Type B pancreatic cell (in vitro differentiated cells): ENCODE results near the gene PARP3. TPM values are rescaled to one million over a fixed set of nuclear protein-coding genes. Genes with fewer than 3 reads are reported as not detected.

ENCODE experiments used
- DNase-seq: peaks from one replicate; pipeline ENCODE4 v3.0.0; 2021; ENCODE audit warnings: mixed read lengths; ENCODE audit not compliant: unreplicated experiment; ENCODE audit errors: extremely low spot score
- H3K27ac Mint-ChIP-seq: 2 replicates; pipeline ENCODE4 v1.8.0; 2021; ENCODE audit warnings: mild to moderate bottlenecking, mixed read lengths
- H3K27me3 Mint-ChIP-seq: 2 replicates; pipeline ENCODE4 v1.8.0; 2021; ENCODE audit warnings: mixed read lengths
- H3K36me3 Mint-ChIP-seq: 2 replicates; pipeline ENCODE4 v1.8.0; 2021; ENCODE audit warnings: mixed read lengths
- H3K4me1 Mint-ChIP-seq: one replicate; pipeline ENCODE4 v1.8.0; 2021; ENCODE audit warnings: mixed read lengths; ENCODE audit not compliant: unreplicated experiment
- H3K4me3 Mint-ChIP-seq: 2 replicates; pipeline ENCODE4 v1.8.0; 2021; ENCODE audit warnings: mild to moderate bottlenecking, mixed read lengths
- H3K9me3 Mint-ChIP-seq: 2 replicates; pipeline ENCODE4 v1.8.0; 2021; ENCODE audit warnings: mixed read lengths
- total RNA-seq: library from RNA; stranded (reverse); gene quantifications from 2 replicates; pipeline ENCODE4 v1.2.1, GENCODE V29; 2021; ENCODE audit warnings: low replicate concordance
- TF ChIP-seq, protein P1 (sequence below): fragments of 200-600 bp; sonication (generic); conservative IDR thresholded peaks from 2 replicates; pipeline ENCODE4 v1.5.0; 2021; ENCODE audit warnings: antibody characterized with exemption, mild to moderate bottlenecking

PARP3 gene
- total RNA-seq, 1 donor from 2014 or later: 6.6 TPM

DNA sequence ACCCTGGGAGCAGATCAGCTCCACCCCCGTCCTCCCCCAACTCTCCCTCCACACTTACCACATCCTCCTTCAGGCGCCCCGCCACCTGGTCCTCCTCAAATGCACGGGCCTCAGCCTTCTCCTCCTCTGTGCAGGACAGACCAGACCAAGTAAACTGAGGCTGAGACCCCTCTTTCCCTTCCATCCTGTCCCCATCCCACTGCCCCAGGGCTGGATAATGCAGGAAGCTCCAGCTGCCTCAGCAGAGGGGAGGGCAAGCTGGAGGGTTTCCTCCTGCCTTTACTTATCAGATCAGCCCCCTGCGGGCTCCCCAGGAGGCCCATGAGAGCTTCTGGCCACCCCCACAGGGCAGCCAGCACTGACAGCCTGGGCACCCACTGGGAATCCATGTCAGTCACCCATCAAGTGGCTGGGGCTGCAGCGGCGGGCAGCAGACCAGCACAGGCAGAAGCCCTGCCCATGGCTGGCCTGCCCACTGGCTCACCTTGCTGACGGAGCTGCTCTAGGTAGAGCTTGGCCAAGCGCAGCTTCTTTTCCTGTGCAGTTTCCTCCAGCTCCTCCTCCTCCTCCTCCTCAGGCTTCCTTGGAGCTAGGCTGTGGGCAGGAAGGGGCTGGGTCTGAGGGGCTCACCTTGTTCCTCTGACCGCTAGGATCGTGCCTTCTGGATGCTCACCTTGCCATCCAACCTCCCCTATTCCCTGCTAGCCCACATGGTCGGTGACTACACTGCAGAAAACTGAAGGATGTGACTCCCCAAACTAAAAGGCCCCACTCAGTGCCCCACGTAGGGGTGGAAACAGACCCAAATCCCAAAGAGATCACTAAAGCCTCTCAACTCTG, 4.3 kb upstream of the PARP3 start:
- H3K27ac Mint-ChIP-seq: no peak overlapping the region
- no peaks in the 10 kb centered on the region for H3K27me3 Mint-ChIP-seq
- no peaks in the 10 kb centered on the region for H3K36me3 Mint-ChIP-seq
- TF ChIP-seq, protein P1, sequence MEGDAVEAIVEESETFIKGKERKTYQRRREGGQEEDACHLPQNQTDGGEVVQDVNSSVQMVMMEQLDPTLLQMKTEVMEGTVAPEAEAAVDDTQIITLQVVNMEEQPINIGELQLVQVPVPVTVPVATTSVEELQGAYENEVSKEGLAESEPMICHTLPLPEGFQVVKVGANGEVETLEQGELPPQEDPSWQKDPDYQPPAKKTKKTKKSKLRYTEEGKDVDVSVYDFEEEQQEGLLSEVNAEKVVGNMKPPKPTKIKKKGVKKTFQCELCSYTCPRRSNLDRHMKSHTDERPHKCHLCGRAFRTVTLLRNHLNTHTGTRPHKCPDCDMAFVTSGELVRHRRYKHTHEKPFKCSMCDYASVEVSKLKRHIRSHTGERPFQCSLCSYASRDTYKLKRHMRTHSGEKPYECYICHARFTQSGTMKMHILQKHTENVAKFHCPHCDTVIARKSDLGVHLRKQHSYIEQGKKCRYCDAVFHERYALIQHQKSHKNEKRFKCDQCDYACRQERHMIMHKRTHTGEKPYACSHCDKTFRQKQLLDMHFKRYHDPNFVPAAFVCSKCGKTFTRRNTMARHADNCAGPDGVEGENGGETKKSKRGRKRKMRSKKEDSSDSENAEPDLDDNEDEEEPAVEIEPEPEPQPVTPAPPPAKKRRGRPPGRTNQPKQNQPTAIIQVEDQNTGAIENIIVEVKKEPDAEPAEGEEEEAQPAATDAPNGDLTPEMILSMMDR: no peak
- DNase-seq: peak; percentile 62
- no peaks in the 10 kb centered on the region for H3K9me3 Mint-ChIP-seq
- H3K4me3 Mint-ChIP-seq: no peak overlapping the region
- peaks cover 17% of the 10 kb centered on the region for H3K4me1 Mint-ChIP-seq

DNA sequence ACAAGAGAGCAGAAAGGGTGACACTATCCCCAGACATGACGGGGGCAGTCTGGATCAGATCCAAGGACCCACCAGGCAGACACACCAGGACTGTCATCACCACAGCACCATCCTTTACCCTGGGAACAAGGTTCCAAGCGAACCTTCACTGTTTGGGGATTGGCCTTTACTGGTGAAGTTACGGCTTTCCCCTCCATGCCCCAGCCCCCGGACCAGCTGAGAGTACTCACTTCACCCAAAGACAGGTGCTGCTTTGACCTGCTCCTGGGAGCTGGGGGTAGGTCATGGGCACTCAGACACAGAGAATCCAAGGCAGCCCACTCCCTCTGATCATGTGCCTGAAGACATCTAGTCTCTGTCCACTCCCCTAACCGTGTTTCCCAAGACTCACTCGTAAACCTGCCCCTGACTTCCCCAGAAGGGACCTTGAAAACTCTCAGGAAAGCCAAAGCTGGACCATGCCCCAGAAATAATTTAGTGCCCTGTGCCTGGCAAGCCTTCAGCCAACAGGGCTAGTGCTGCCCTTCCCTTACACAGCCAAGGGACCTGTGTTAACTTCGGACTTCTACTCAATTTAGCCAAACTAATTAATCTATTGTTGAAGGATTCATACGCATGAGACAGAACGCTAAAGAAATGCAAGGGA, 3.3 kb upstream of the PARP3 start:
- Mint-ChIP-seq H3K4me3 (peak overlapping the region; percentile 29), H3K27me3 (no peaks in the 10 kb centered on the region), H3K27ac (no peak overlapping the region), H3K9me3 (no peaks in the 10 kb centered on the region), H3K4me1 (peaks cover 17% of the 10 kb centered on the region), H3K36me3 (no peaks in the 10 kb centered on the region)
- DNase-seq: peak; percentile 37
- TF ChIP-seq, protein P1: no peak

DNA sequence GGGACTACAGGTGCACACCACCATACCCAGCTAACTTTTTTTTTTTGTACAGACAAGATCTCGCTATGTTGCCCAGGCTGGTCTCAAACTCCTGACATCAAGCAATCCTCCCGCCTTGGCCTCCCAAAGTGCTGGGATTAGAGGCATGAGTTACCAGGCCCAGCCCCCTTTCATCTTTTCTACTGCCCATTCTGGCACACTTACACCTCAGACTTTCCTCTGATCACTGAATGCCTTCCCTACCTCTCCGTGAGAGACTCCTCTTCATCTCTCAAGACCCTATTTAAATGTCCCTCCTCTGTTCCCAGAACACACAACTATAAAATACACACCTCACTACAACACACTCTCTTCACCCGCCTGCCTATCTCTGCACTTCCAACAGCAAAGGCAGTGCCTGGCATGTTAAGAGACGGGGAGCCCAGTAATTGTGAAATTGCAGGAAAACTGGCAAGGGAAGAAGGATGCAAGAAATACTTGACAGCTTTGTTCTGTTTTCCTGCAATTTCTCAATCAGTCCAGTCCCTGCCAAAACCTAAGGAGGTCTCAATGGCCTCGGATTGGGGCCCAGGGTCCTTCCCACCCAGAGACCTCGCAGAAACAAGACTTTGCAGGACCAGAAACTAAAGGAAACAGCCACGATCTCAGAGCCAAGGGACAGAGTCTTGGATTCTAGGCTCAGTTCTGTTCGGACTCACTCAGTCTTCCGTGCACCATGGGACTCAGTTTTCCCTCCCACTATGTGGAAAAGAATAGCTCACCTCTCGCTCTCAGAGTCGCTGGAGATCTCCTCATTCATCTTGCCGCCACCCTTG, 1.3 kb upstream of the PARP3 start:
- no peaks in the 10 kb centered on the region for H3K9me3 Mint-ChIP-seq
- H3K27ac Mint-ChIP-seq: no peak overlapping the region
- DNase-seq: peak; percentile 39

DNA sequence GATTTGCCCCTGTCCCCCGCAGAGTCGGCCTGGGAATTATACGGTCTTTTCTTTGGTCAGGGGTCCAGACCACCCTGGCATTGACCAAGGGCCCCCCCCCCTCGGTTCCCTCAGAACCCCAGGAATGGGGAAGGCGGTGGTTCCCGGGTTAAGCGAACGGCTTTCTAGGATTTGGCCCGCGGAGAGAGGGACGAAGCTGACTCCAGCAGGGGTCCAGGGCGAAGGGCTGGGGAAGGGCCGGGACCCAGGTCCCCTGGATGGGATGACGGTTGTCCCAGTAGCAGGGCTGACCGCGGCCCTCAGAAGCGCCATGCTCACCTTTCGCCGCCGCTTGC, 733 bp upstream of the PARP3 start:
- Mint-ChIP-seq H3K27ac (no peak overlapping the region), H3K27me3 (no peaks in the 10 kb centered on the region), H3K36me3 (no peaks in the 10 kb centered on the region), H3K4me3 (peak overlapping the region; percentile 94), H3K4me1 (peaks cover 17% of the 10 kb centered on the region), H3K9me3 (no peaks in the 10 kb centered on the region)
- TF ChIP-seq, protein P1: no peak
- no peak for DNase-seq

More for the DNA sequence above, 1.3 kb upstream of the PARP3 start:
- Mint-ChIP-seq H3K4me3 (peak overlapping the region; percentile 94), H3K4me1 (peaks cover 17% of the 10 kb centered on the region), H3K36me3 (no peaks in the 10 kb centered on the region), H3K27me3 (no peaks in the 10 kb centered on the region)
- TF ChIP-seq, protein P1: no peak

DNA sequence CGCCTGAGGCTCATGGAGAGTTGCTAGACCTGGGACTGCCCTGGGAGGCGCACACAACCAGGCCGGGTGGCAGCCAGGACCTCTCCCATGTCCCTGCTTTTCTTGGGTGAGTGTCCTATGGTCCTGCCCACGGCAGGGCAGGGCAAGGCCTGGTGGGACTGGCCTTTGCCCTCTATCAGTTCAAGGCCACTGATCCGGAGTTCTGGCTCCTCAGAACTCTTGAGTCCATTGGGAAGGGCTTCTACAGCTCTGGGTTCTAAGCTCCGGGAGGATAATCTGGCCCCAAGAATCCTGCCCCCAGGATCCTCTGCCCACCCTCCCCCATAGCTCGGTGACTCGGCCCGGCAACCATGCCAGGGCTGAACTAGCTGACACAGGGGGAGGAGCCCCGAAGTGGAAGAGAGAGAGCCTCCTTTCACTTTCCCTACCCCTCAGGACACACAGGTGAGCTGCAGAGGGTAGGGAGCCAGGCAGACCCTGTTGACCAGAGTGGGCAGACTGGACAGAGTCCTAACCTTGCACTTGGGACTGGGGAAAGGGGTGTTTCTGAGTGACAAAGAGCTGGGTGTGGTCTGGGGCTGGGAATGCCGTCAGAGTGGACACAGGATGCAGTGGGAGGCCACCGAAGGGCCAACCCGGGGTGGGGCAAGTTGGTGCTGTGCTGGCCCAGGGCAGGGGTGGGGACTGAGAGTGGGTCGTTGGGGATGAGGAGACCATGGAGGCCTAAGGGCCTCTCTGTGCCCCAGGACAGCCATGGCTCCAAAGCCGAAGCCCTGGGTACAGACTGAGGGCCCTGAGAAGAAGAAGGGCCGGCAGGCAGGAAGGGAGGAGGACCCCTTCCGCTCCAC, 664 bp downstream of the PARP3 start:
- Mint-ChIP-seq H3K27me3 (no peaks in the 10 kb centered on the region), H3K4me3 (peak overlapping the region; percentile 94), H3K36me3 (no peaks in the 10 kb centered on the region), H3K27ac (peak overlapping the region; percentile 61), H3K4me1 (peaks cover 17% of the 10 kb centered on the region), H3K9me3 (no peaks in the 10 kb centered on the region)
- DNase-seq: no peak
- TF ChIP-seq, protein P1: no peak
